Neural cell (in vitro differentiated cells): Measurements from ENCODE around the gene ZNF292. TPM values are rescaled to one million over a fixed set of nuclear protein-coding genes. Genes with fewer than 3 reads are reported as not detected.

Source experiments
- H2AFZ ChIP-seq: fragments of 200-600, 300-800 bp; sonication (generic), shearing (Covaris generic); 2 replicates; pipeline ENCODE4 v1.6.0; 2014; ENCODE audit warnings: low read depth, mild to moderate bottlenecking, antibody characterized with exemption, low read length, moderate library complexity
- H3F3A ChIP-seq: fragments of 200-600 bp; shearing (Covaris generic); 2 replicates; pipeline ENCODE4 v1.6.1; 2016; ENCODE audit warnings: mild to moderate bottlenecking, moderate library complexity, mixed read lengths, antibody characterized with exemption, low read length; ENCODE audit not compliant: insufficient read depth, poor library complexity, severe bottlenecking
- H3K27ac ChIP-seq: fragments of 200-600, 300-800 bp; sonication (generic), shearing (Covaris generic); 2 replicates; pipeline ENCODE4 v1.5.1; 2014; ENCODE audit warnings: mild to moderate bottlenecking, low read length, moderate library complexity
- H3K27me3 ChIP-seq: fragments of 300-800, 200-600 bp; sonication (generic), shearing (Covaris generic); 2 replicates; pipeline ENCODE4 v1.6.0; 2014; ENCODE audit warnings: mild to moderate bottlenecking, low read depth, low read length, moderate library complexity; ENCODE audit not compliant: insufficient read depth
- H3K36me3 ChIP-seq: fragments of 300-800, 200-600 bp; sonication (generic), shearing (Covaris generic); 2 replicates; pipeline ENCODE4 v1.5.1; 2014; ENCODE audit warnings: mild to moderate bottlenecking, antibody characterized with exemption, low read length, moderate library complexity; ENCODE audit not compliant: insufficient read depth
- H3K4me2 ChIP-seq: fragments of 300-800, 200-600 bp; sonication (generic), shearing (Covaris generic); 2 replicates; pipeline ENCODE4 v1.6.0; 2014; ENCODE audit warnings: mild to moderate bottlenecking, low read length
- H3K4me3 ChIP-seq: fragments of 300-800, 200-600 bp; sonication (generic), shearing (Covaris generic); 2 replicates; pipeline ENCODE4 v1.5.1; 2014; ENCODE audit warnings: mild to moderate bottlenecking, low read length, moderate library complexity
- H3K79me2 ChIP-seq: fragments of 200-600 bp; shearing (Covaris generic); replicated peaks from 2 replicates; pipeline ENCODE4 v1.6.0; 2014; ENCODE audit warnings: mild to moderate bottlenecking, low read length, moderate library complexity; ENCODE audit not compliant: insufficient read depth
- H3K9ac ChIP-seq: fragments of 300-800, 200-600 bp; sonication (generic), shearing (Covaris generic); 2 replicates; pipeline ENCODE4 v1.6.1; 2016; ENCODE audit warnings: mild to moderate bottlenecking, low read length, mixed read lengths
- H3K9me2 ChIP-seq: fragments of 200-600 bp; shearing (Covaris generic); 2 replicates; pipeline ENCODE4 v1.6.1; 2016; ENCODE audit warnings: mild to moderate bottlenecking, low read length, mixed read lengths; ENCODE audit not compliant: insufficient read depth
- H3K9me3 ChIP-seq: fragments of 200-600, 300-800 bp; sonication (generic), shearing (Covaris generic); 2 replicates; pipeline ENCODE4 v1.6.1; 2016; ENCODE audit warnings: mild to moderate bottlenecking, mixed run types, low read length, moderate library complexity, mixed read lengths
- H4K20me1 ChIP-seq: fragments of 200-600 bp; shearing (Covaris generic); 2 replicates; pipeline ENCODE4 v1.6.1; 2016; ENCODE audit warnings: mild to moderate bottlenecking, mixed run types; ENCODE audit not compliant: insufficient read depth
- EP300 ChIP-seq: fragments of 450-650 bp; conservative IDR thresholded peaks from 2 replicates; pipeline ENCODE4 v1.6.1; 2014; ENCODE audit warnings: antibody characterized with exemption, mild to moderate bottlenecking, moderate library complexity; ENCODE audit not compliant: poor library complexity, severe bottlenecking
- EZH2 ChIP-seq: fragments of 200-600, 300-800 bp; shearing (Covaris generic), sonication (generic); IDR thresholded peaks from 2 replicates; pipeline ENCODE4 v1.6.1; 2014; ENCODE audit warnings: antibody characterized with exemption, low read length, borderline replicate concordance, mild to moderate bottlenecking; ENCODE audit not compliant: insufficient read depth, poor library complexity, severe bottlenecking
- MXI1 ChIP-seq: fragments of 450-650 bp; conservative IDR thresholded peaks from 2 replicates; pipeline ENCODE4 v1.6.1; 2014; ENCODE audit warnings: antibody characterized with exemption, mild to moderate bottlenecking; ENCODE audit not compliant: poor library complexity, severe bottlenecking
- POLR2AphosphoS5 ChIP-seq: IDR thresholded peaks from 2 replicates; pipeline ENCODE4 v1.6.1; 2012
- RAD21 ChIP-seq: fragments of 450-650 bp; conservative IDR thresholded peaks from 2 replicates; pipeline ENCODE4 v1.6.1; 2014; ENCODE audit warnings: antibody characterized with exemption, mild to moderate bottlenecking, moderate library complexity
- SMC3 ChIP-seq: fragments of 450-650 bp; conservative IDR thresholded peaks from 2 replicates; pipeline ENCODE4 v1.6.1; 2014; ENCODE audit warnings: antibody characterized with exemption, mild to moderate bottlenecking, moderate library complexity; ENCODE audit not compliant: poor library complexity
- TAF1 ChIP-seq: IDR thresholded peaks from 2 replicates; pipeline ENCODE4 v1.6.1; 2012; ENCODE audit warnings: low read depth
- polyA plus RNA-seq: library from polyadenylated mRNA; depleted of rRNA; stranded (reverse); fragments of >200 nt; gene quantifications from 2 replicates; pipeline ENCODE4 v1.2.3, GENCODE V29; 2014
- TF ChIP-seq, protein P1 (sequence below): IDR thresholded peaks from 2 replicates; pipeline ENCODE4 v1.6.1; 2012; ENCODE audit warnings: borderline replicate concordance
- TF ChIP-seq, protein P2 (sequence below): fragments of 450-650 bp; IDR thresholded peaks from 2 replicates; pipeline ENCODE4 v1.5.1; 2014; ENCODE audit warnings: antibody characterized with exemption, mild to moderate bottlenecking, moderate library complexity; ENCODE audit not compliant: poor library complexity, severe bottlenecking

Gene ZNF292
- polyA plus RNA-seq, 1 donor from 2014 or later: 29.8 TPM

DNA sequence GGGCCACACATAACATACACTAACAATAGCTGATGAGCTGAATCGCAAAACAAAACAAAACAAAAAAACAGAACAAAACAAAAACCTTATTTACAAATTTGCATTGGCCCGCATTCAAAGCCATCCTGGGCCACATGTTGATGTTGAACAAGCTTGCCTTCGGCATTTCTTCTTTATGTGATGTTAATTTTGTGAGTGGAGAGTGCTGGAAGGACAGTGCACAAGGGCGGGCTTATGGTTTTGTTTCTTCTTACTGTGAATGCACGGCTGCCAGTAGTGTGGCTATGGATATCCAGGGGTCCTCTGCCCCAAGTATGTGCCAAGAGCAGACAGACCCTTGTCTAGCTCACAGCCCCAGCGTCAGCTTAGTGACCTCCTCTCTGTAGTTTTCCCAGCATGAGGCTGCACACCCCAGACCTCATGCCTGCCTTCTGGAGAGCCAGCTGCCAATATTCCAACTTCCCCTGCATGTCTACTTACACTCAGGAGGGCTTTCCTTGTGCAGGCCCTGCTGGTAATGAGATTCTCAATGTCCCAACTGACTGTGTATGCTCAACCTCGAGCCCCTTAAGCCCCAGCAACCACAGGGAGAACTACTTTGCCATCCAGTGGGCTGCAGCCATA is 24.9 kb downstream of the ZNF292 start (continued):
- TF ChIP-seq, protein P1, sequence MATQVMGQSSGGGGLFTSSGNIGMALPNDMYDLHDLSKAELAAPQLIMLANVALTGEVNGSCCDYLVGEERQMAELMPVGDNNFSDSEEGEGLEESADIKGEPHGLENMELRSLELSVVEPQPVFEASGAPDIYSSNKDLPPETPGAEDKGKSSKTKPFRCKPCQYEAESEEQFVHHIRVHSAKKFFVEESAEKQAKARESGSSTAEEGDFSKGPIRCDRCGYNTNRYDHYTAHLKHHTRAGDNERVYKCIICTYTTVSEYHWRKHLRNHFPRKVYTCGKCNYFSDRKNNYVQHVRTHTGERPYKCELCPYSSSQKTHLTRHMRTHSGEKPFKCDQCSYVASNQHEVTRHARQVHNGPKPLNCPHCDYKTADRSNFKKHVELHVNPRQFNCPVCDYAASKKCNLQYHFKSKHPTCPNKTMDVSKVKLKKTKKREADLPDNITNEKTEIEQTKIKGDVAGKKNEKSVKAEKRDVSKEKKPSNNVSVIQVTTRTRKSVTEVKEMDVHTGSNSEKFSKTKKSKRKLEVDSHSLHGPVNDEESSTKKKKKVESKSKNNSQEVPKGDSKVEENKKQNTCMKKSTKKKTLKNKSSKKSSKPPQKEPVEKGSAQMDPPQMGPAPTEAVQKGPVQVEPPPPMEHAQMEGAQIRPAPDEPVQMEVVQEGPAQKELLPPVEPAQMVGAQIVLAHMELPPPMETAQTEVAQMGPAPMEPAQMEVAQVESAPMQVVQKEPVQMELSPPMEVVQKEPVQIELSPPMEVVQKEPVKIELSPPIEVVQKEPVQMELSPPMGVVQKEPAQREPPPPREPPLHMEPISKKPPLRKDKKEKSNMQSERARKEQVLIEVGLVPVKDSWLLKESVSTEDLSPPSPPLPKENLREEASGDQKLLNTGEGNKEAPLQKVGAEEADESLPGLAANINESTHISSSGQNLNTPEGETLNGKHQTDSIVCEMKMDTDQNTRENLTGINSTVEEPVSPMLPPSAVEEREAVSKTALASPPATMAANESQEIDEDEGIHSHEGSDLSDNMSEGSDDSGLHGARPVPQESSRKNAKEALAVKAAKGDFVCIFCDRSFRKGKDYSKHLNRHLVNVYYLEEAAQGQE: no peak
- TF ChIP-seq POLR2AphosphoS5 (no peak), RAD21 (no peak), SMC3 (no peak), TAF1 (no peak)

DNA sequence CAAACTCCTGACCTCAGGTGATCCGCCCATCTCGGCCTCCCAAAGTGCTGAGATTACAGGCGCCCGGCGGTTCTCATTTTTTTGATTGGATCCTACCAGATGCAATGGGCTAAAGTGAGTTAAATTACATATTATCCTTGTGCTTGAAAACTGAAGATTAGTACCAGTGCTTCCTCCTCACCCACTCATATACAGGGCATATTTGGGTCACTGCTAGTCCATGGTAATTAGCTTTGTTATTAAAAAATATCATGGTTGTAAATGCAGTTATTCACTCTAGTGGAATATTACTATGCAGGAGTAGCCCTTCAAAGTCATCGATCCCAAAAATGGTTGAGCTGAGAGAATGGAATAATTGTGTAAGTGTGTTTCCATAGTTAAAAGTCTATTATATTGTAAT is 26.5 kb downstream of the ZNF292 start:
- Histone ChIP-seq H3K36me3 (peaks cover 5% of the 10 kb centered on the region), H2AFZ (no peak overlapping the region), H3K9me2 (no peaks in the 10 kb centered on the region), H3K27me3 (no peaks in the 10 kb centered on the region), H3K79me2 (peaks cover 97% of the 10 kb centered on the region), H4K20me1 (peaks cover 11% of the 10 kb centered on the region), H3K9me3 (no peaks in the 10 kb centered on the region), H3K27ac (no peak overlapping the region), H3K9ac (no peak overlapping the region), H3F3A (no peaks in the 10 kb centered on the region), H3K4me2 (no peak overlapping the region), H3K4me3 (no peak overlapping the region)
- TF ChIP-seq, protein P2, sequence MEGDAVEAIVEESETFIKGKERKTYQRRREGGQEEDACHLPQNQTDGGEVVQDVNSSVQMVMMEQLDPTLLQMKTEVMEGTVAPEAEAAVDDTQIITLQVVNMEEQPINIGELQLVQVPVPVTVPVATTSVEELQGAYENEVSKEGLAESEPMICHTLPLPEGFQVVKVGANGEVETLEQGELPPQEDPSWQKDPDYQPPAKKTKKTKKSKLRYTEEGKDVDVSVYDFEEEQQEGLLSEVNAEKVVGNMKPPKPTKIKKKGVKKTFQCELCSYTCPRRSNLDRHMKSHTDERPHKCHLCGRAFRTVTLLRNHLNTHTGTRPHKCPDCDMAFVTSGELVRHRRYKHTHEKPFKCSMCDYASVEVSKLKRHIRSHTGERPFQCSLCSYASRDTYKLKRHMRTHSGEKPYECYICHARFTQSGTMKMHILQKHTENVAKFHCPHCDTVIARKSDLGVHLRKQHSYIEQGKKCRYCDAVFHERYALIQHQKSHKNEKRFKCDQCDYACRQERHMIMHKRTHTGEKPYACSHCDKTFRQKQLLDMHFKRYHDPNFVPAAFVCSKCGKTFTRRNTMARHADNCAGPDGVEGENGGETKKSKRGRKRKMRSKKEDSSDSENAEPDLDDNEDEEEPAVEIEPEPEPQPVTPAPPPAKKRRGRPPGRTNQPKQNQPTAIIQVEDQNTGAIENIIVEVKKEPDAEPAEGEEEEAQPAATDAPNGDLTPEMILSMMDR: no peak
- TF ChIP-seq TAF1 (no peak), RAD21 (no peak), MXI1 (no peak), EP300 (no peak), POLR2AphosphoS5 (no peak), SMC3 (no peak), EZH2 (no peak)
- TF ChIP-seq, protein P1: no peak
